ENCODE data around the gene EHMT2.

EHMT2 gene

DNA sequence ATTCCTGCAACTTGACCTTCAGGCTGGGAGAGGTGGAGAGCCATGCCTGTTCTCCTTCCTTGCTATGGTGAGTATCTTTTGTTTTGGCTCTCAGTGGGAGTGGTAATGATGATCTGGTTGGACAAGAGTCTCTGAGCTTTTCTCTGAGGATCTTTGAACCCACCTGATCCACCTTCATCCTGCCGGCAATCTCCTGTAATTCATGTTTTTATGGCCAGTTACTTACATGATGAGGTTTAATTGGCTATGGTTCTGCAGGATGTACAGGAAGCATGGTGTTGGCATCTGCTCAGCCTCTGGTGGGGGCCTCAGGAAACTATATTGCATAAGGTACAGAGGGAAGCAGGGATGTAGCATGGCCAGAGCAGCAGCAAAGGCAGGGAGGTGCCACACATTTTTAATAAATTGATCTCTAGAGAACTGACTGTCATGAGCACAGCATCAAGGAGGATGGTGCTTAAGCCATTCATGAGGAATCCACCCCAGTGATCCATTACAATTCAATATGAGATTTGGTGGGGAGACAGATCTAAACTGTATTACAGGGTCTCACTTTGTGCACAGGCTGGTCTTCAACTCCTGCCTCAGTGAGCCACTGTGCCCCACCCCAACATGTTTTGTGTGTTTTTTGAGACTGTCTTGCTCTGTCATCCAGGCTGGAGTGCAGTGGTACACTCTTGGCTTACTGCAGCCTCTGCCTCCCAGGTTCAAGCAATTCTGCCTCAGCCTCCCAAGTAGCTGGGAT is 60.0 kb downstream of the EHMT2 start:
- no peak for FAIRE-seq

DNA sequence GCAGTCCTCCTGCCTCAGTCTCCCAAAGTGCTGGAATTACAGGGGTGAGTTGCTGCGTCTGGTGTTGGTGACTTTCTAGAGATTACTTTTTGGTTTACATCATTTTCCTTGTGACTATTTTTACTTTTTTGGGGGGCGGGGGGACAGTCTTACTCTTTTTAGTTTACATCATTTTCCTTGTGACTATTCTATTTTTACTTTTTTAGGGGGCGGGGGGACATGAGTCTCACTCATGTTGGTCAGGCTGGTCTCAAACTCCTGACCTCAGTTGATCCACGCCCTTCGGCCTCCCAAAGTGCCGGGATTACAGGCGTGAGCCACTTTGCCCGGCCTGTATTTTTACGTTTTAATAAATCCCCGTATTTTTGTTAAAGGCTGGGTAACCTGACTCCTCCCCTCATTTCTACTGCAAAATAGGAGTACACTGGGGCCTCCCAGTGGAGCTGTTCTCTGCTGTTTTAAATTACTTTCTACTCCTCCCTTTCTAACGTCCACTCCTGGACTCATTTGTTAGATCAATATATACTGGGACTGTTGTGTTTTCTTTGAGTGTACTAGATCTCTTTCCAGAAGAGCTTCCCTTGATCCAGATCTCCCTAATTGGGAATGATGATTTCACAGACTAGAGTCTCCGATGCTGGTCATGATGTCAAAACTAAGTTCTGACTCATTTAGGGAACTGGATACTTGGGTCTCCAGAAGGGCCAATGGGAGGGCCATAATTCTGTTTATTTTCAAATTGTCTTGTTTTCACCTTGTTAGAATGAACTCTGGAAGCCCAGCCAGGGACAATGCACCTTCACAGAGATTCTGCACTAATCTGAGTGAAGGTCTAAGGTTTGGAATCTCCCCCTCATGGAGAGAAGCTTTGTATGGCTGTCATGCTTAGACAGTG is 60.8 kb downstream of the EHMT2 start:
- no peak for FAIRE-seq

- FAIRE-seq: no peak
Observed at GRCh38 chr6:31836047-31836473, 61.4 kb downstream of the EHMT2 start.

- FAIRE-seq: no peak
Observed at GRCh38 chr6:31834367-31835250, 62.9 kb downstream of the EHMT2 start.

DNA sequence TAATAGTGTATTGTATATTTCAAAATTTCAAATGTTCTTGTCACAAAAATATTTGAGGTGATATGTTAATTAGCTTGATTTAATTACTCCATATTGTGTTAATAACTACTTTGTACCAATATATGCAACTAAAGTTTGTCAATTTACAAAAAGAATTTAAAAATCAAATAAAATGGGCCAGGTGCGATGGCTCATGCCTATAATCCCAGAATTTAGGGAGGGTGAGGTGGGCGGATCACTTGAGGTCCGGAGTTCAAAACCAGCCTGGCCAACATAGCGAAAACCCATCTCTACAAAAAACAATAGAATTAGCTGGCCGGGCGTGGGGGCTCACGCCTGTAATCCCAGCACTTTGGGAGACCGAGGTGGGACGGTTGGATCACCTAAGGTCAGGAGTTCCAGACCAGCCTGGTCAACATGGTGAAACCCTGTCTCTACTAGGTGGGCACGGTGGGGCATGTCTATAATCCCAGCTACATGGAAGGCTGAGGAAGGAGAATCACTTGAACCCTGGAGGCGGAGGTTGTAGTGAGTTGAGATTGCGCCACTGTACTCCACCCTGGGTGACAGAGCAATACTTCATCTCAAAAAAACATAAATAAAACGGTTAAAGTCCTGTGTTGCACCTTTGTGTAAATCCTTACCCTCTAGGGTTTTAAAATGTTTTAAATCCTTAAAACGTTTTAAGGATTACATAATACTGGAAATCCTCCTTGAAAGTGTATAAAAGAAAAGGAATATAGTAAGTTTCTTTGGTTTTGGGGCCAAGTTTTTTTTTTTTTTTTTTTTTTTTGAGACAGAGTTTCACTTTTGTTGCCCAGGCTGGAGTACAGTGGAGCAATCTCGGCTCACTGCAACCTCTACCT is 65.9 kb downstream of the EHMT2 start:
- no peak for FAIRE-seq

DNA sequence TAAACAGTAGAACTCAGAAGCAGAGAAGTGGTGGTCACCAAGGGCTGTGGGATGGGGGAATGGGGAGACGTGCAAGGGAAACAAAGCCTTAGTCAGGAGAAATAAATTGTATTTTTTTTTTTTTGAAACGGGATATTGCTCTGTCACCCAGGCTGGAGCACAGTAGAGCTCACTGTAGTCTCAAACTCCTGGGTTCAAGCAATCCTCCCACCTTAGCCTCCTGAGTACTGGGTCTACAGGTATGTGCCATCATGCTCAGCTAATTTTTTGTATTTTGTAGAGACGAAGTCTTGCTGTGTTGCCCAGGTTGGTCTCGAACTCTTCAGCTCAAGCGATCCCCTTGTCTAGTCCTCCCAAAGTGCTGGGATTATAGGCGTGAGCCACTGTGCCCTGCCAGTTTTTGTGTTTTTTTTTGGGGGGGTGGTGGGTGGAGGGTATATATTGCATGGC is 66.6 kb downstream of the EHMT2 start:
- FAIRE-seq: no peak
